Stimulated activated naive B cell treated with anti-CD40 and anti-IgM and Interleukin-4, amounts not matched to agents 10 μg/mL and 1 μg/mL and 100 μg/mL, for 72 hours (primary cell): ENCODE measurements around the gene SBF2.
"Not testable (repeated sequence)": the region's sequence is repeated elsewhere in the genome, so short reads cannot be mapped to it uniquely, and the experiment has no call there.

Experiments
- ATAC-seq, 2 donors: fragments of 150-1000 bp; cut with Tn5 transposase; replicated peaks; 2 replicates each; pipeline ENCODE4 v1.10.0; 2021; ENCODE audit warnings: moderate library complexity in 1 of 2
- DNase-seq: peaks from one replicate; pipeline ENCODE4 v3.0.0; 2021
- H3K27ac Mint-ChIP-seq: one replicate; pipeline ENCODE4 v1.8.0; 2022; ENCODE audit warnings: mild to moderate bottlenecking, mixed read lengths
- H3K27me3 Mint-ChIP-seq, 2 donors: one replicate each; pipeline ENCODE4 v1.8.0; 2022; ENCODE audit warnings: mixed read lengths in 2 of 2
- H3K36me3 Mint-ChIP-seq, 2 donors: one replicate each; pipeline ENCODE4 v1.8.0; 2022; ENCODE audit warnings: mixed read lengths in 2 of 2, mild to moderate bottlenecking in 1 of 2
- H3K4me1 Mint-ChIP-seq, 2 donors: one replicate each; pipeline ENCODE4 v1.8.0; 2022; ENCODE audit warnings: mixed read lengths in 2 of 2, mild to moderate bottlenecking in 1 of 2
- H3K4me3 Mint-ChIP-seq, 2 donors: one replicate each; pipeline ENCODE4 v1.8.0; 2022; ENCODE audit warnings: mild to moderate bottlenecking in 2 of 2, mixed read lengths in 2 of 2, moderate library complexity in 1 of 2
- H3K9me3 Mint-ChIP-seq, 2 donors: one replicate each; pipeline ENCODE4 v1.8.0; 2022; ENCODE audit warnings: mixed read lengths in 2 of 2, mild to moderate bottlenecking in 1 of 2

The SBF2 gene

DNA sequence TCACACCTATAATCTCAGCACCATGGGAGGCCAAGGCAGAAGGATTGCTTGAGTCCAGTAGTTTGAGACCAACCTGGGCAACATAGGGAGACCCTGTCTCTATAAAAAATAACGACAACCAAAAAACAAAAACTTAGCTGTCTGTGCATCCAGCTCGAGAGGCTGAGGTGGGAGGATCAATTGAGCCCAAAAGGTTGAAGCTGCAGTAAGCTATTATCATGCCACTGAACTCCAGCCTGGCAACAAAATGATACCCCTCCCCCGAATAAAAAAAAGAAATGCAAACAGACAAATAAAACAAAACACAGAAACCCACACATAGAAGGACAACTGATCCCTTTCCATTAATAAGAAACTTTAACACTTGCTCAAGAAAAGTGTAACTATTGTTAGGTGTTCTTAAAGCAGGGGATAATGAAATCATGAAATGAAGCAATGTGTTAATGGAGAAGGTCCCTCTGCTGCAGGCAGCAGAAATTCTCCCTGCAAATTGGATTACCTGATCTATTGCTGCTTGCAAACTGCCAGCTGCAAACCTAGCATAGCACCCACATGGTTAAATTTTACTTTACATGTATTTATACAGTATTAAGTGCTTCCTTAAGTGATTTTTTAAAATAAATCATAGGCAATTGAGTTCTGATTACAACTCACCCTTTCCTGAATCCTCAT is 226.3 kb downstream of the SBF2 start:
- DNase-seq (no peak), ATAC-seq (no peak)
- Mint-ChIP-seq H3K9me3 (peaks cover 5 to 7% of the 10 kb centered on the region in 2 donors), H3K27me3 (no peaks in the 10 kb centered on the region), H3K36me3 (peaks cover 1 to 6% of the 10 kb centered on the region in 2 donors), H3K27ac (no peak overlapping the region), H3K4me3 (no peak overlapping the region), H3K4me1 (peaks cover 3 to 17% of the 10 kb centered on the region in 2 donors)

DNA sequence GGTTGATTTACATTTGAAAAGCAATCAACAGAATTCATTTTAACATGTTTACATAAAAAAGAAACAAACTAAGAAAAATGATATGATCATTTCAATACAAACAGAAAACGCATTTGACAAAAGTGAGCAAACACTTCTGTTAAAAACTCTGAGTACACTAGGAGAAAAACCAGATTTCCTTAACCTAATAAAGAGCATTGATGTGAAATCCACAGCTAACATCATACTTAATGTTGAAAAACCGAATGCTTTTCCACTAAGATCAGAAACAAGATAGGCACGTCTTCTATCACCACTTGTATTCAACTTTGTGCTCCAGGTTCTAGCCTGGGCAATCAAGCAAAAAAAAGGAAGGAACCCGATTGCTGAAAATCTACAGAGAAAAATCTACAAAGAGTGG is 227.6 kb downstream of the SBF2 start:
- no peak for DNase-seq
- ATAC-seq = no peak
- Mint-ChIP-seq H3K9me3 (peaks cover 14 to 18% of the 10 kb centered on the region in 2 donors), H3K4me3 (no peak overlapping the region), H3K36me3 (peaks cover 7 to 14% of the 10 kb centered on the region in 2 donors), H3K27me3 (no peaks in the 10 kb centered on the region), H3K27ac (no peak overlapping the region), H3K4me1 (peaks cover 6 to 22% of the 10 kb centered on the region in 2 donors)

DNA sequence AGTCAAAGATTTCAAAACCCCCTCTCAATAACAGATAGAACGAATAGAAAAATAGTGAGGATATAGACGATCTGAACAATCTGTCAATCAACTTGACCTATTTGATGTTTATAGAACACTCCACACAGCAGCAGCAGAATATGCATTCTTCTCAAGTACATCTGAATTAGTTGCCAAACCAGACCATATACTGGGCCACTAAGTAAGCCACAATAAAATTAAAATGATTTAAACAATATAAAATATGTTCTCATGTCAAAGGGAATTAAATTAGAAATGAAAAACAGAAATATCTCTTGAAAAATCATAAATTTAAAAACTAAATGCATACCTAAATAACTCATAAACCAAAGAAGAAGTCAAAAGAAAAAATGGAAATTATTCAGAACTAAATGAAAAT is 229.2 kb downstream of the SBF2 start:
- DNase-seq (no peak), ATAC-seq (no peak)
- peaks cover 6 to 22% of the 10 kb centered on the region in 2 donors for H3K4me1 Mint-ChIP-seq
- peaks cover 20 to 23% of the 10 kb centered on the region in 2 donors for H3K9me3 Mint-ChIP-seq
- H3K36me3 Mint-ChIP-seq = peaks cover 15 to 19% of the 10 kb centered on the region in 2 donors
- no peak overlapping the region for H3K4me3 Mint-ChIP-seq
- no peak overlapping the region for H3K27ac Mint-ChIP-seq
- H3K27me3 Mint-ChIP-seq = no peaks in the 10 kb centered on the region

DNA sequence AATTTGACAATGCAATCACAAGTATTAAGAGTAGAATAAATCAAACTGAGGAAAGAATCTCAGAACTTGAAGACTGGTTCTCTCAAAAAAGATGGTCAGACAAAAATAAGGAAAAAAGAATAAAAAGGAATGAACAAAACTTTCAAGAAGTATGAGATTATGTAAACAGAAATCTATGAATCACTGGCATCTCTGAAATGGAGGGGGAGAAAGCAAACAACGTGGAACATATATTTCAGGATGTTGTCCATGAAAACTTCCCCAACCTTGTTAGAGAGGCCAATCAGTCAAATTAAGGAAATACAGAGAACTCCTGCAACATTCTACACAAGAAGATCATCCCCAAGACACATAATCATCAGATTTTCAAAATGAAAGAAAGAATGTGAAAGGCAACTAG is 235.7 kb downstream of the SBF2 start:
- DNase-seq (no peak), ATAC-seq (no peak)
- Mint-ChIP-seq H3K27ac (no peak overlapping the region), H3K9me3 (peaks cover 43 to 44% of the 10 kb centered on the region in 2 donors), H3K4me1 (peaks cover 11 to 13% of the 10 kb centered on the region in 2 donors), H3K36me3 (peaks cover 23 to 56% of the 10 kb centered on the region in 2 donors), H3K4me3 (no peak overlapping the region), H3K27me3 (no peaks in the 10 kb centered on the region)

DNA sequence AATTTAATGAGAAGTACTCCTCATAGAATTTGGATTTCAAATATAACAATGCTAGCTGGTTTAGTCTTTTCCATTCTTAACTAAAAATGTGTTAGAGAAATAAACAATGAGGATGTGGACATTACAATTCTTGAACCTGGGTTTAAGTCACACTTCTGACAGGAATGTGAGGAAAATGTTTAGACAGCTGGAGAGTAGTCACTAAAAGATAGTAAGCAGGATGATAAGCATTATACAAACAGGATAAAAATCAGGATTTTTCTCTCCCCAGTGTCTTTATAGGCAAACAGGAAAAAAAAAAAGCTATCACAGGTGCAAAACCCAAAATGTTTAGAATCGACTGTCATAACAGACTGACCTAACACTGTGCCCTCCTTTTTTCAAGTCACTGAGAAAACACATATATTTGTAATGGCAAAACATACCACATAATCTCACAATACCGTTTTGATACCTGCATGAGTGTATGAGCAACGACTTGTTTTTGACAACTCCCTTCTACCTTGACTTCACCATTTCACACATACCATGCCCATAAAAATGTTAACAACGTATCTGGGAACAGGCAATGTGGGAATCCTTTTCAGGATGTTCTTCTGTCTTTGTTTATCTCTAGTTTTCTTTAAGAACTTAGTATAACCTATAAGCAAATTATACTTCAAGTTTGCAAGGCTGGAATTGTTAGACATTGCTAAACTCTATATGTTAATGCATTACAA is 242.0 kb downstream of the SBF2 start:
- Mint-ChIP-seq H3K36me3 (peaks cover 0 to 10% of the 10 kb centered on the region in 2 donors), H3K4me3 (no peak overlapping the region), H3K4me1 (peaks cover 8% of the 10 kb centered on the region in 2 donors), H3K27ac (no peak overlapping the region), H3K9me3 (peaks cover 4 to 6% of the 10 kb centered on the region in 2 donors), H3K27me3 (no peaks in the 10 kb centered on the region)
- ATAC-seq (no peak), DNase-seq (no peak)

DNA sequence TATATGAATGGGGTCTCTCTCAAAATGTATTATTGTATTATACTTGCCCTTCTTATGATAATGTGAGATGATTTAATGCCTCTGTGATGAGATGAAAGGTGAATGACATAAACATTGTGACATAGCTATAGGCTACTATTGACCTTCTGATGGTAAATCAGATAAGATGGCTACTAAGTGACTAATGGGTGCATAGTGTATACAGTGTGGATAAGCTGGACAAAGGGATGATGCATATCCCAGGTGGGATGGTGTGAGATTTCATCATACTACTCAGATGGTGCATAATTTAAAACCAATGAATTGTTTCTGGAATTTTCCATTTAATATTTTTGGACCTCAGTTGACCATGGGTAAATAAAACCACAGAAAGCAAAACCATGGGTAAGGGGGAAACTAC is 243.5 kb downstream of the SBF2 start:
- no peaks in the 10 kb centered on the region for H3K27me3 Mint-ChIP-seq
- DNase-seq = no peak
- peaks cover 5 to 6% of the 10 kb centered on the region in 2 donors for H3K4me1 Mint-ChIP-seq
- peaks cover 2 to 7% of the 10 kb centered on the region in 2 donors for H3K9me3 Mint-ChIP-seq
- no peak for ATAC-seq
- peaks cover 0 to 6% of the 10 kb centered on the region in 2 donors for H3K36me3 Mint-ChIP-seq
- H3K4me3 Mint-ChIP-seq = no peak overlapping the region
- H3K27ac Mint-ChIP-seq = no peak overlapping the region

DNA sequence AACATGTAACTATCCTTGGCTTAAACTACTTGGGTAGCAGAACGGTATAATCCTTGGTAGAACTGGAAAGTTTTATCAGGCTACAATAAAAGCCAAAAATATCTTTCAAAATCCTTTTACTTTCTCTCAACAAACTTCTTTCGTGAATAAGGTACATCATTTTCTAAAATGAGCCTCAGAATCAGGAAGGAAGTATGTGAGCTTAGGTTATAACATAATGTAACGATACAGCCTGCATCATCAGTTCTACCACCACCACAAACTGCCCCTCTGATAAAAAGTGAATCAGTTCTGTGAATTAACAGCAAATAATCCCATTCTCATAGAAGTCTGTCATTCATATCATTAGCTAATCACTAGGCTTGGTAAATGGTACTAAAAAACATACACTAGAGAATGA is 244.3 kb downstream of the SBF2 start:
- DNase-seq = no peak

DNA sequence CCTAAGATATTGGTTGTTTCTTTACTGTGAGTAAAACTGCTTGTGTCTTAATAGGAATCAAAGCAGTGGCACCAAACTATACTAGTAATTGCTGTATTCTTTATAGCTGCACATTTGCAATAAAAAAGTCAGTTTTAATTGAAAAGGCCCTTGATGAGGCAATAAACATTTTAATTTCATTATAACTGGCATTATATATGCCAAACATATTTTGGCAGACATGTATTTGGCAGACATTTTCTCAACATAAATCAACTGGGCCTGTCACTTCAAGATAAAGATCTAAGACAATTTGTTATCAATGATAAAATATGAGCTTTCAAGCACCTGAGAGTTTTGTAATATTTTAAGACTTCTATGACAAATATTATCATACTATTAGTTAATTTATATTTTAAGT is 245.7 kb downstream of the SBF2 start:
- no peak overlapping the region for H3K4me3 Mint-ChIP-seq
- no peak for DNase-seq
- H3K27me3 Mint-ChIP-seq = no peaks in the 10 kb centered on the region
- H3K27ac Mint-ChIP-seq = no peak overlapping the region
- peaks cover 5 to 6% of the 10 kb centered on the region in 2 donors for H3K4me1 Mint-ChIP-seq
- peaks cover 3 to 11% of the 10 kb centered on the region in 2 donors for H3K9me3 Mint-ChIP-seq
- peaks cover 4 to 7% of the 10 kb centered on the region in 2 donors for H3K36me3 Mint-ChIP-seq
- ATAC-seq = no peak

More for the DNA sequence above, 244.3 kb downstream of the SBF2 start:
- H3K4me1 Mint-ChIP-seq = peaks cover 5 to 6% of the 10 kb centered on the region in 2 donors
- H3K4me3 Mint-ChIP-seq = no peak overlapping the region
- no peak overlapping the region for H3K27ac Mint-ChIP-seq
- no peaks in the 10 kb centered on the region for H3K27me3 Mint-ChIP-seq
- ATAC-seq = no peak
- H3K36me3 Mint-ChIP-seq = peaks cover under 1 to 5% of the 10 kb centered on the region in 2 donors
- peaks cover 0 to 8% of the 10 kb centered on the region in 2 donors for H3K9me3 Mint-ChIP-seq

DNA sequence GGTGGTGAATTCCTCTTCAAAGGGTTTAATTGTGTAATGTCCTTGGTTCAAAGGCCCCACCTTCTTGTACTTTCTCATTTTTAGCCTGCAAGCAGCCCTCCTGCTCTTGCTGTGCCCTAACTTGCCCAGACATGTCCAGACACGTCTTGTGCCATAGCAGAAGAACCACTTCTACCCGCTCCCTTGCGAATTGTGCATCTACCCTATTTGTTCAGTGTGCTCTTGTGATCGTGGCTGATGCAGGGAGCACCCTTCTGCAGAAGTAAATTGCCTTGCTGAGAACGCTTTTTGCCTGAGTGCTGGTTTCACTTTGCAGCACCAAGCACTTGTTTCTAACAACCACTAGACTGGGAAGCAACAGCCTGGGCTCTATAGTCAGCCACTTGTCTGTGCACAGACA is 249.4 kb downstream of the SBF2 start:
- Mint-ChIP-seq H3K36me3 (peaks cover 7 to 22% of the 10 kb centered on the region in 2 donors), H3K4me1 (peaks cover 3 to 10% of the 10 kb centered on the region in 2 donors), H3K4me3 (no peak overlapping the region), H3K27ac (no peak overlapping the region), H3K9me3 (peaks cover 4 to 11% of the 10 kb centered on the region in 2 donors), H3K27me3 (no peaks in the 10 kb centered on the region)
- ATAC-seq (no peak), DNase-seq (no peak)

DNA sequence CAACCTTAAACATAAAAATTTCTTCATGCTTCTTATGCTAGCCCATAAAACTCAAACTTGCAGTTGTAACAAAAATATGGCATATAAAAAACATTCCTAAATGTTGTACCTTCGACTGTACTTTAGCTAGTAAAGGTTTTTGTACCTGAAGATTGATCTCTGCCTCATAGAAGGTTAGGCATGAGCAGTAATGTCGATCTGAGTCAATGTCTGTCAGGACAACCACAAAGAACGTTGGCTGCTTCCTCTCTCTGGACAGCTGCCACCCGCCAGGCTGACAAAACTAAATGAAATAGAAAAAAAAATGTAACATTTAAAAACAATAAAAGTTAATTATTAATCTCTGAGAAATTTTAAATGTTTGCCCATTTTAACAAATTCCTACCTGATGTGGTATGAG is 251.3 kb downstream of the SBF2 start:
- Mint-ChIP-seq H3K36me3 (peaks cover 7 to 22% of the 10 kb centered on the region in 2 donors), H3K9me3 (peaks cover 4 to 11% of the 10 kb centered on the region in 2 donors), H3K27me3 (no peaks in the 10 kb centered on the region), H3K27ac (peak overlapping the region; percentile 25), H3K4me3 (no peak overlapping the region), H3K4me1 (peaks cover 3 to 10% of the 10 kb centered on the region in 2 donors)
- no peak for DNase-seq
- ATAC-seq = peak; percentile 65 to 79

DNA sequence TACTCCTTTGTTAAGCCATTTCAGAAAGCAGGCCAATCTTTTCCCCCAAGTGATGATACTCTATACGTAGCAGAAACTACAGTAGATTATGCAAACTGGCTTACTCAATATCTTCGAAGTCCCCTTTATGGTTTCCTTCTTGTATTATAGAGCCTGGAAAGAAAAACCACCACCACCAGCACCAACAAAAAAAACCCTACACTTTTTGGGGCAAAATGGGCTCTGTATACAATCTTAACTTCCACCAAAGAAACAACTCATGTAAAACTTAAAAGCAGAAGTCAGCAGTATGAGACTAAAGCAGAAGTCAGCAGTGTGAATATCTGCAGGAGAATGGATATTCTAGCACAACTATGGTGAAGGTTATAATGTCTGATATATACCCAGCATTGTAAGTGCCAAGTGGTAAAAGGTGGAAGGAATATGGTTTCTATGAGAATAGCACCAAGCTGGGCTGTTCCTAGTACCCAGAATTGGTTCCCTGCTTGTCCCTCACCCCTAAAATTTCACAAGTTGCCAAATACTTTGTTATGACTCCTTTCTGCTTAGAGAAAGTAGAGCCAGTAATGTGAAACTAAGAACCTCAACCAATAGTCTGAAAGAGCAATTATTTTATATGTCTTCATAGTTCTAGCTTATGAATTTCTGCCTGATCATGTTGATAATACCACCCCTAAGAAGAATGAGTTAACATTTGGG is 252.1 kb downstream of the SBF2 start:
- peaks cover 3 to 10% of the 10 kb centered on the region in 2 donors for H3K4me1 Mint-ChIP-seq
- H3K9me3 Mint-ChIP-seq = peaks cover 4 to 6% of the 10 kb centered on the region in 2 donors
- no peak overlapping the region for H3K27ac Mint-ChIP-seq
- ATAC-seq = peak; percentile 72 to 75
- no peaks in the 10 kb centered on the region for H3K27me3 Mint-ChIP-seq
- no peak for DNase-seq
- H3K36me3 Mint-ChIP-seq = peaks cover 7 to 22% of the 10 kb centered on the region in 2 donors
- H3K4me3 Mint-ChIP-seq = no peak overlapping the region

DNA sequence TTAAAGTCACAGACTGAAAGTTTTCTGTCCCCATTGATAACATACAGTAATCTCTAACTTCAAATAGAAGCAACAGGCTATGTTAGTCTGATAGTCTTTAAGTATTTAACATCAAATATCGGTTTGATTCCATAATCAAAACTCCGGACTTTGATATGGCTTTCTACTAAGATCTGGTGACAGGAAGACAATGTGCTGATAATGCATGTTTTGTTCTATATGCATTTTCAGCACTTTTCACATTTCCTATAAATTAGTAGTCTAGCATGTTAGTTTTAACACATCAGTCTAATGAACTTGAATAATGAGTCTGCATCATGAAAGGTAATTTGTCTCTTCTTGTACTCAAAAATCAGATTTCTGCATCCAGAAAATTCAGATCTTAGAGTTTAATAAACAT is 252.7 kb downstream of the SBF2 start:
- H3K9me3 Mint-ChIP-seq = peaks cover 4% of the 10 kb centered on the region in 2 donors
- no peak overlapping the region for H3K4me3 Mint-ChIP-seq
- H3K27ac Mint-ChIP-seq = no peak overlapping the region
- peaks cover 3 to 10% of the 10 kb centered on the region in 2 donors for H3K4me1 Mint-ChIP-seq
- DNase-seq (no peak), ATAC-seq (no peak)
- peaks cover 7 to 22% of the 10 kb centered on the region in 2 donors for H3K36me3 Mint-ChIP-seq
- no peaks in the 10 kb centered on the region for H3K27me3 Mint-ChIP-seq

DNA sequence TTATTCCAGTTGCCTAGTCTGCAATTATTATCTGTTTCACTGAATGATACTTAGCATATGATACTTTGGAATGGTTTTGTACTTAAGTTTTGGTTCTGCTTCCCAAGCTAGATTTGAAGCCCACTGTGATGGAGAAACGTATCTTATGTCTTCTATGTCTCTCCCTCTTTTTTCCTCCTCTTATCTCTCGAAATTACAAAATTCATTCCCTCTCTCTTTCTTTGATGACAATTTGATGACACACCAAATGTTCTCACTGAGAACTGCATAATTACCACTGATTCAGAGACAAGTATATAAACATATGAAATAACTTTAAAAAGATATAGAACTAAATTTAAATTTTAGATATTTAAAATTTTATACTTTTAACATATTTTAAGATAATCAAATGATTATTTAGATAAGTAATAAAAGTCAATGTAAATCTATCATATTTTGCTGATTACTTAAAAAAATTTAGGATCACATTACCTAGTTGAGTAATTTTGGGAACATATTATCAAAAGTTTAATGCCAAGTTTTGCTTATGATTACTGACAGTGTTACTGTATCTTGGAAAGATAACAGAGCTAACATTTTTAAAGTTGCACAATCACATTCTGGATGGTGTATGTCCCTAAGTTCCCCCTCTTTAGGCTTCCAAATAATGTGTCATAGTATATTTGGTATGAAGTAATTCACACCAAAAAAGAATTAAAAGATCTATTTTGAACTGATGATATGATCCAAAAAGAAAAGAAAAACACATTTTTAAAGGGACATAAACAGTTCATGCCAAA is 255.3 kb downstream of the SBF2 start:
- ATAC-seq = no peak
- peaks cover 5 to 21% of the 10 kb centered on the region in 2 donors for H3K36me3 Mint-ChIP-seq
- no peak overlapping the region for H3K27ac Mint-ChIP-seq
- H3K27me3 Mint-ChIP-seq = no peaks in the 10 kb centered on the region
- no peak overlapping the region for H3K4me3 Mint-ChIP-seq
- peaks cover 0 to 4% of the 10 kb centered on the region in 2 donors for H3K9me3 Mint-ChIP-seq
- H3K4me1 Mint-ChIP-seq = peaks cover 3 to 10% of the 10 kb centered on the region in 2 donors
- no peak for DNase-seq

DNA sequence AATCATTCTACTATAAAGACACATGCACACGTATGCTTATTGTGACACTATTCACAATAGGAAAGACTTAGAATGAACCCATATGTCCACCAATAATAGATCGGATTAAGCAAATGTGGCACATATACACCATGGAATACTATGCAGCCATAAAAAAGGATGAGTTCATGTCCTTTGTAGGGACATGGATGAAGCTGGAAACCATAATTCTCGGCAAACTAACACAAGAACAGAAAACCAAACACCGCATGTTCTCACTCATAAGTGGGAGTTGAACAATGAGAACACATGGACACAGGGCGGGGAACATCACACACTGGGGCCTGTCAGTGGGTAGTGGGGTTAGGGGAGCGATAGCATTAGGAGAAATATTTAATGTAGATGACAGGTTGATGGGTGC is 258.1 kb downstream of the SBF2 start:
- ATAC-seq, DNase-seq, H3K9me3 Mint-ChIP-seq, H3K27ac Mint-ChIP-seq, H3K27me3 Mint-ChIP-seq, H3K4me1 Mint-ChIP-seq, H3K4me3 Mint-ChIP-seq: not testable (repeated sequence)
- H3K36me3 Mint-ChIP-seq = peaks cover 2 to 14% of the 10 kb centered on the region in 2 donors
